ENCODE measurements around the gene RTEL1.

DNA sequence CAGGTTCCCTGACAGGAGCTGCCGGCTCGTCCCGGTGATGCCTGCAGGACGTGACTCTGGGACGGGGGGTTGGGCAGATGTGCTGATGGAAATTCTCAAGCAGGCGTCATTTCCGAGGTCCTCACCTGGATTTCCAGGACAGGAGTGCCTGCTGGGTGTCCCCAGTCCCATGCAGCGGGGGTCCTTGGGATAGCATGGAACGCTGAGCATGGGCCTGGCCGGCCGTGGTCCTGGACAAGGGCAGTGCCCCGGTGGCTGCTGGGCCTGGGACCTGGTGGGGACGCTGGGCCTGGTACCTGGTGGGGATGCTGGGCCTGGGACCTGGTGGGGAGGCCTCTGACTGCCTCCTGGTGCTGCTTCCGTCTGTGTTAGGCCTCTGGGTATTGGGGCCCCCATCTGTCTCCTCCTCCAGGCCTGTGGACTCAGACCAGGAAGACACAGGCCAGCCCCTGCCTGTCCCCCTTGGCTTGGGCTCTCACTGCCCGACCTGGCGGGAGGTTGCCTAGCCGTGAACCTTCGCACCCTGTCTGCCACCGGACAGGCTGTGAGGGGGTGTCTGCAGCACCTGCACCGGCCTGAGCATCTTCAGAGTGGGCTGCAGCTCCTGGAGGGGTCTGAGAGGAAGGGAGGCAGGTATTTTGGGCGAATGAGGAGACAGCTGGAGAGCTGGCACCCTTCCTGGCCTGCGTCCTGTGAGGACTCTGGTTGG, 6.2 kb downstream of the RTEL1 start:
- TF ChIP-seq, protein P1, sequence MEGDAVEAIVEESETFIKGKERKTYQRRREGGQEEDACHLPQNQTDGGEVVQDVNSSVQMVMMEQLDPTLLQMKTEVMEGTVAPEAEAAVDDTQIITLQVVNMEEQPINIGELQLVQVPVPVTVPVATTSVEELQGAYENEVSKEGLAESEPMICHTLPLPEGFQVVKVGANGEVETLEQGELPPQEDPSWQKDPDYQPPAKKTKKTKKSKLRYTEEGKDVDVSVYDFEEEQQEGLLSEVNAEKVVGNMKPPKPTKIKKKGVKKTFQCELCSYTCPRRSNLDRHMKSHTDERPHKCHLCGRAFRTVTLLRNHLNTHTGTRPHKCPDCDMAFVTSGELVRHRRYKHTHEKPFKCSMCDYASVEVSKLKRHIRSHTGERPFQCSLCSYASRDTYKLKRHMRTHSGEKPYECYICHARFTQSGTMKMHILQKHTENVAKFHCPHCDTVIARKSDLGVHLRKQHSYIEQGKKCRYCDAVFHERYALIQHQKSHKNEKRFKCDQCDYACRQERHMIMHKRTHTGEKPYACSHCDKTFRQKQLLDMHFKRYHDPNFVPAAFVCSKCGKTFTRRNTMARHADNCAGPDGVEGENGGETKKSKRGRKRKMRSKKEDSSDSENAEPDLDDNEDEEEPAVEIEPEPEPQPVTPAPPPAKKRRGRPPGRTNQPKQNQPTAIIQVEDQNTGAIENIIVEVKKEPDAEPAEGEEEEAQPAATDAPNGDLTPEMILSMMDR (IDR thresholded peaks at IDR 0.05) = no peak
- no peak for TF ChIP-seq POLR2AphosphoS5 (IDR thresholded peaks at IDR 0.05)
- no peak for TF ChIP-seq POLR2A (IDR thresholded peaks at IDR 0.05)
- TF ChIP-seq EP300 (IDR thresholded peaks at IDR 0.05) = no peak

Measured in gastroesophageal sphincter (tissue), 3 donors.